GF-D8 (cell line): ENCODE data around the gene TET2.
A peak's percentile ranks its signal among the peaks of the same experiment; 100 is the strongest.

ENCODE experiments used
- DNase-seq: peaks from one replicate; lab custom pipeline; 2025; lab: John Stamatoyannopoulos, UW

Gene TET2

DNA sequence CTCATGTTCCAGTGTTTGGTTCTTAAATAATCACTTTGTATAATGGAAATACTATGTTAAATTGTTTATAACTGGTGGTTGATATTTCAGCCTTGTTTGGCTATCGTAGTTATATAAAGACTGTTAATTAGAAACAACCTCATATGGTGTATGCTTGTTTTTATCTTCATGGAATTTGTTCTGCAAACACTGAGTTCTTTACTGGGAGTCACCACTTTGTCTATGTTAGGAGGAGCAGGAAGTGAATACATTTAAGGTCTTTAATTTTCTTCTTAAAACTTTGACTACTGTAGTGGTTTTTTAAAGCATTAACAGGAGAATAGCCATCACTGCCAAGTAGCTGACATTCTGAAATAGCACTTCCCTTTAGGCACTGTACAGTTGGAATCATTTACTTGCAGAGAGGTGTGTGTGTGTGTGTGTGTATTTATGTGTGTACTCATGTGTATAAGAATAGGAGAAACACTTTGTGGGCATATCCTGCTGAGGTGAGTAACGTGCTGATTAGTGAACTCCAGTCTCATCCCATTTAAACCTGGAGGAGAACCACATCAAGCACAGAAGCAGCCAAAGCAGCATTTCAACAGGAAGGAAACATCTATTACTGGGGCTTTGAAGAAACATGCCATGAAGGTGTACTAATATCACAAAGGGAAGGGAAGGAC, 37.8 kb downstream of the TET2 start:
- no peak for DNase-seq

GRCh38 chr4:105186701-105187161, 40.1 kb downstream of the TET2 start:
- DNase-seq = no peak

DNA sequence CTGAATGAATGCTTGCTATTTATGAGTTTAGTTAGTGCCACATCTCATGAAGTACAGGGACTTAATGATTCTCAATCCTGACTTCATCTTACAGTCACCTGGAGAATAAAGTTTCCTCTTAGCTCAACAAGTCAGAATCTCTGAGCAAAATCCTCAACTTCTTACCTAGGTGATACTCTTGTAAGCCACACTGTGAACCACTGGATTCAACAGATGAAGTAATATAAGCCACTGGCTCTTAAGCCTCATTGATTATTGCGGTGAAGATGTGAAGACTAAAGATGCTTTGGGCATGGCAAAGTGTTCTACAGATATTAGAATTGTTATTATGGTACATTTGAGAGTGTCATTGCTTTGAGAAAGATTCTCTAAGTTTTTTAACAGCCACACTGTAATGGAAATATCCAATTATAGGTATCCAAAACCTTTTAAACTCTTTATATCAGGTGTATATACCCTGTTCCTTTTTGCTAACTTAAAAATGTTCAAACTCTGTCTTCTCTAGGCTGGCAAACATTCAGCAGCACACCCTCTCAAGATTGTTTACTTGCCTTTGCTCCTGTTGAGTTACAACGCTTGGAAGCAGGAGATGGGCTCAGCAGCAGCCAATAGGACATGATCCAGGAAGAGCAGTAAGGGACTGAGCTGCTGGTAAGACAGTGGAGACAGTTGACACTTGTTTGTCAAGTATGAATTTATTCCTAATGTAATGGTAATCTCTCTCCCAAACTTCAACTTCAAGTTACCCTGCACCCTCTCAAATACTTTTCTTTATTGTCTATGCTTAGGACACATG, 43.4 kb downstream of the TET2 start:
- DNase-seq = no peak

- DNase-seq = peak; percentile 46
Measured at GRCh38 chr4:105191621-105192210, 45.0 kb downstream of the TET2 start.

GRCh38 chr4:105192474-105192873, 45.8 kb downstream of the TET2 start:
- no peak for DNase-seq

DNA sequence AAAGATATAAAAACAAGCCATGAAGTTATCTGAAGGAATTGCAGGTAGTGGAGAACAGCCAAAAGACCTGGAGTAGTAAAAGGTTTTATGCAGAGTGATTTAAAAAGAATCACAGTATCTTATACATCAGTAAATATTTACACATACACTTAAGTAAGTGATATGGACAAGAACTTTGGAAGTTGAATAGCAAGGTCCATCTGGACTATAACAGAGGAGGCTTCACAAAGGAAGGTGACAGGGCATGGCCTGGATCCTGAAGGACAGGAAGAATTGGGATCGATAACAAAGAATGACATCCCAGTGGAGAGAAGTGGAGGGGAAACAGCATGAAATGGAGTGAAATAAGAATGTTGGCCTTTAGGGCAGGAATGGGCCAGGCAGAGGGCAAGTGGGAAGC, 46.2 kb downstream of the TET2 start:
- DNase-seq = no peak

GRCh38 chr4:105193536-105193935, 46.9 kb downstream of the TET2 start:
- DNase-seq = no peak

DNA sequence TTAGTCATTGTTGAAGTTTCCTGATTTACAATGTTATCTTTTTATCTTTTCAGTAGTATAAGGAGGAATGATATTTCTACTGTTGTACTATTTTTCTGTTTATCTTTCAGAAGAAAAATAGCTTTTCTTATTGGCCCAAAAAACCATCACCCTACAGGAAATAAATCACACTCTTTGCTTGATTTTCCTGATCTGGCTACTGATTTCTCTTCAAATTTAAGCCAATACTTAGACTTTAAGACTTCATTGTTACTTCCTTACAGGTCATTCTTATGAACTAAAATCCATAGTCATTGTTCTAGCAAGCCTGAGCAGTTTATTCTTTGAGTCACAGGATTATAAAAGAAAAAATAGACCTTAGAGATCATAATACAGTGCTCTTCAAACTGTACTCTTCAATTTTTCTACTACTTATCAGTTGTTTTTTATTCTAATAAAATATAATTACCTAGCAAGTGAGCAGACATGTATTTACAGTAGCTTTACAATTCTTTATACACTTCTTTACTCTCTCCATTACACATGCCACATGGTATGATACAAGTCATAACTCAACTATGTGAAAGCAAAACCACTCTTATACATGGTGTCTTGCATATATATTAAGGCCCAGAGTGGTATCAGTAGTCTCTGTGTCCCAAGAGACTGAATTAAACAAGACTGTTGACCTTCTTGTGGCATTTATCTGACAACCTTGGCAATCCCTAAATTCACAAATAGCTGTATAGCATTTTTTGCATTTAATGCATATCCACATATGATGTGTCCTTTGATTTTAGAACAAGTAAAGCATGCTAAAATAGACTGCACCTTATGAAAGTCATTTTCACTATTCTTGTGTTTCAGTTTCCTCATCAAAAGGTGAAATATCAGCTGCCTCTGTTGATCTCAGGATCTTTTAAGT, 47.9 kb downstream of the TET2 start:
- no peak for DNase-seq

DNA sequence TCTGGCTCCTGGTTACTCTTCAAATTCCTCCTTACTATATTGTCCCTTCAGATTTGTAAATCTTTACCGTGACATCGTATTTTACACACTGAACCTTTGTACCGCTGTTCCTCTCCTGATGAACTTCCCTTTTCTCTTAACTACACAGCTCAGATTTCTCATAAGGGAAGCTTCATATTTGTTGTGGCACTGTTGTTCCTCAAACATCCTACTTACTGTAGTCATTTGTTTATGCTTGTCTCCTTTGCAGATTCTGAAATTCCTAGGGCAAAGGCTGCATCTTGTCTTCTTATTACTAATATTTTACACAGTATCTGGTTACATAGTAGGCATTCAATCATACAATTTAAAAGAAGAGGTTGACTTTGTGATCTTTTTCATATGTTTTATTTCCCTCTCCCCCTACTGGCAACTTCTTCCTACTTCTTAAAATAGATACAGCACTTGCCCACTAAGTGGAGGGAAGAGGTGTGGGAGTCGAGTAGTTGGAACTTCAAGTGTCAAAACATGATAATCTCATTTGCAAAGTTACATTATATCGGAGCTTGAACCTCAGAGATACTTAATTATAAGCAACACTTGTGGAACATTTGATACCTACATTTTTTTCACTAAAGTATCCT, 50.0 kb downstream of the TET2 start:
- DNase-seq = peak; percentile 50

- DNase-seq = no peak
Measured at GRCh38 chr4:105197777-105198176, 51.1 kb downstream of the TET2 start.

GRCh38 chr4:105198541-105198940, 51.9 kb downstream of the TET2 start:
- no peak for DNase-seq

DNA sequence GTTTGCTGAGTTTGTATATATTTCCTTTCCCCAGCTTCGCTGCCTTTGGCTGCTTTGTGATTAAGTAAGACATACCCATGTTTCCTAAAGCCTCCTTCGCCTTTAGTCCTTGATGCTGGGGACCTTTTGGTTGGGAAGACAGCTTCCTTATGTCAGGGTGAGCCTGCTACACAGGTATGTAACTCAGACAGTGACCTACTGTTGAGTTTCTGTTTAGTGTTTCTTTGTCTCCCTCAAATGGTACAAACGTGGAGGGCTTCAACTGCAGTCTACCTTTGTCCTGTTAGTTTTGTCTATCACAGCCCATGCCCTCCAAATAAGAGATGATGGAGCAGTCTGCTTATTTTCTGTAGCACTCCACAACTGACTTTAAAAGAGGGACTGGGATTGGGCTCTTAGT, 59.5 kb downstream of the TET2 start:
- no peak for DNase-seq

DNA sequence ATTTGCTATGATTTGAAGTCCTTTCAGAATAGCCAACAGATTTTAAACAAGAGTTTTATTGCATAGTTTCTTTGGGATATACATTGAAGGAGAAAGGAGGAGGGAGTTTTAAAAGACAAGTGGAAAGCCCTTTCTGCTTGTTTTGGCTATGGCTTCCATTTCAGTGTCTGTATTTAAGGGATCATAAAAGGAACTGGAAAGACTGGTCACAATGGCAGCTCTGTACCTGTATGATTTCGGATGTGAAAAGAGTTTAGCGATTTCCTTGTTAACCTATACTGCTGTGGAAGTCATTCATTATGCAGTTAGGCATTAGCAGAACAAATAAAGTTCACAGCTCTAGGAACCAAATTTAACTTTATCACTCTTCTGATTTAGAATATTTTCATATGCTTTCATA, 60.7 kb downstream of the TET2 start:
- no peak for DNase-seq

DNA sequence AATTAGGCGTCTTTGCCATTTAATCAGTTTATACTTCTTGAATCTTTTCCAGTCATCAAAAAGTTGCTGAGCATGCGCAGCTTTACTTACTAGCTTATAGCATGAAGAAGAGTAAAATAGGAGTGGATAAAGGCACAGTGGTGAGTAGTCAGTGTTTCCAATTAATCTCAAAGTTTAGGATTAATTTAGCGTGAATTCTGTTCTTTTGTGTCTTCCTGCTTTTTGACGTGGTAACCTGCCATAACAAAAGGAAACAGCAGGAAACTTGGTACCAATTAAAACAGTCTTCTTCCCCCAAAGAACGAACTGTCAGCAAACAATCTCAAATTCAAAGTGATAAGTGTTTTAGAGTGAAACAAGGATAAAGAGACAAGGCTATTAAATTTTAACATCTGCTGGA, 61.9 kb downstream of the TET2 start:
- no peak for DNase-seq

- DNase-seq = no peak
Measured at GRCh38 chr4:105210916-105211315, 64.2 kb downstream of the TET2 start.

GRCh38 chr4:105215609-105216313, 69.1 kb downstream of the TET2 start:
- DNase-seq = no peak

DNA sequence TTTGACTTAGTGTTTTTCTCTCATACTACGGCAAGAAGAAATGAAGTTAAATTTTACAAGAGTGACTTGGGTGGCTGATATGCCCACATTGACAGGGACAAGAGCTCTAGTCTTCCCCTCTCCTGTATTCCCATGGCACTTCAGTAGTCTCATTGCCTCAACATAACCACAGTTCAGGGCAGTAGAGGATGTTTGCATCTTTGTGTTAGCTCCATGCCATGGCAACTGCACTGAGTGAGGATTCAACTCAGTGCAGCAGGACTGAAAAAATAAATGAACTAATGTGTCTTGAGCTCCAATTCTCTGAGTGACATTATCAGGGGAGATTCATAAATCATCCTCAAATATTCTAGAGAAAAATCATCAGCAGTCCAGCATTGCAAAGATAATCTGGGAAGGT, 78.8 kb downstream of the TET2 start:
- no peak for DNase-seq

- no peak for DNase-seq
Measured at GRCh38 chr4:105227054-105227453, 80.4 kb downstream of the TET2 start.

GRCh38 chr4:105230287-105230686, 83.6 kb downstream of the TET2 start:
- DNase-seq = no peak

DNA sequence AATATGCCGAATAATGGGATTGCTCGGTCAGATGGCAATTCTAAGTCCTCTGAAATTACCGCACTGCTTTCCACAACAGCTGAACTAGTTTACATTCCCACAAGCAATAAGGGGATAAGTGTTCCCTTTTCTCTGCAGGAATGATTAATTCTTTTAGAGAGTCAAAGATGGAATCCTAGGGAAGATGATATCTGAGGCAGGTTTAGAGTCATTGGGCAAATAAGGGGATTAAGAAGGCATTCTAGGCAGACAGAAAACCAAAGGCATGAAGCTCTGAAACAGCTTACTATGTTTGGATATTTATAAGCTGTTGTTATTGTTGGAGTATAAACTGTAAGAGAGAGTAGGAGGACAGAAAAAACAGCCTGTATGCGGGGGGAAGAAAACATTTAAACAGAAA, 85.7 kb downstream of the TET2 start:
- no peak for DNase-seq

DNA sequence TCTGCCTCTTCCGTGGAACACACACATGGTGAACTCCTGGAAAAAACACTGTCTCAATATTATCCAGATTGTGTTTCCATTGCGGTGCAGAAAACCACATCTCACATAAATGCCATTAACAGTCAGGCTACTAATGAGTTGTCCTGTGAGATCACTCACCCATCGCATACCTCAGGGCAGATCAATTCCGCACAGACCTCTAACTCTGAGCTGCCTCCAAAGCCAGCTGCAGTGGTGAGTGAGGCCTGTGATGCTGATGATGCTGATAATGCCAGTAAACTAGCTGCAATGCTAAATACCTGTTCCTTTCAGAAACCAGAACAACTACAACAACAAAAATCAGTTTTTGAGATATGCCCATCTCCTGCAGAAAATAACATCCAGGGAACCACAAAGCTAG, 87.9 kb downstream of the TET2 start:
- no peak for DNase-seq
